Smooth muscle cell of the brain vasculature (primary cell): Measurements from ENCODE around the gene CCT4.
"Not testable (repeated sequence)": the region's sequence is repeated elsewhere in the genome, so short reads cannot be mapped to it uniquely, and the experiment has no call there.

Source experiments
- DNase-seq: peaks from one replicate; pipeline ENCODE4 v3.0.0-alpha.2; 2012; ENCODE audit warnings: low read depth, low spot score

The CCT4 gene

GRCh38 chr2:61878761-61879160 lies 9.7 kb downstream of the CCT4 start:
- DNase-seq = no peak

GRCh38 chr2:61877571-61878245 lies 10.7 kb downstream of the CCT4 start:
- no peak for DNase-seq

- no peak for DNase-seq
Observed at GRCh38 chr2:61876400-61876799, 12.1 kb downstream of the CCT4 start.

- DNase-seq = not testable (repeated sequence)
Observed at GRCh38 chr2:61866482-61867089, 21.9 kb downstream of the CCT4 start.

- DNase-seq = no peak
Observed at GRCh38 chr2:61862085-61862484, 26.4 kb downstream of the CCT4 start.

- DNase-seq = no peak
Observed at GRCh38 chr2:61857224-61857623, 31.2 kb downstream of the CCT4 start.

GRCh38 chr2:61855318-61855613 lies 33.2 kb downstream of the CCT4 start:
- no peak for DNase-seq

- DNase-seq = peak; percentile 89
Observed at GRCh38 chr2:61854564-61855317, 33.7 kb downstream of the CCT4 start.

- peak; percentile 65 for DNase-seq
Observed at GRCh38 chr2:61853847-61854563, 34.5 kb downstream of the CCT4 start, which contains the start of gene FAM161A. FAM161A (minus strand) TSS chr2:61854060; CDS start chr2:61854041, 19 bp downstream.

GRCh38 chr2:61853086-61853846 lies 35.2 kb downstream of the CCT4 start:
- DNase-seq = no peak

- DNase-seq = not testable (repeated sequence)
Observed at GRCh38 chr2:61851270-61851669, 37.2 kb downstream of the CCT4 start.

- DNase-seq = no peak
Observed at GRCh38 chr2:61845320-61845719, 43.1 kb downstream of the CCT4 start.

- no peak for DNase-seq
Observed at GRCh38 chr2:61841286-61841685, 47.2 kb downstream of the CCT4 start.

GRCh38 chr2:61834893-61835292 lies 53.6 kb downstream of the CCT4 start:
- DNase-seq = no peak

- DNase-seq = no peak
Observed at GRCh38 chr2:61833971-61834370, 54.5 kb downstream of the CCT4 start.

GRCh38 chr2:61832183-61832841 lies 56.1 kb downstream of the CCT4 start:
- no peak for DNase-seq

- no peak for DNase-seq
Observed at GRCh38 chr2:61822255-61822654, 66.2 kb downstream of the CCT4 start.
